Neural cell (in vitro differentiated cells): ENCODE measurements around the gene TSPAN18. TPM values are rescaled to one million over a fixed set of nuclear protein-coding genes. Genes with fewer than 3 reads are reported as not detected.

Experiments
- H2AFZ ChIP-seq: fragments of 200-600, 300-800 bp; sonication (generic), shearing (Covaris generic); 2 replicates; pipeline ENCODE4 v1.6.0; 2014; ENCODE audit warnings: low read depth, mild to moderate bottlenecking, antibody characterized with exemption, low read length, moderate library complexity
- H3F3A ChIP-seq: fragments of 200-600 bp; shearing (Covaris generic); 2 replicates; pipeline ENCODE4 v1.6.1; 2016; ENCODE audit warnings: mild to moderate bottlenecking, moderate library complexity, mixed read lengths, antibody characterized with exemption, low read length; ENCODE audit not compliant: insufficient read depth, poor library complexity, severe bottlenecking
- H3K27ac ChIP-seq: fragments of 200-600, 300-800 bp; sonication (generic), shearing (Covaris generic); 2 replicates; pipeline ENCODE4 v1.5.1; 2014; ENCODE audit warnings: mild to moderate bottlenecking, low read length, moderate library complexity
- H3K27me3 ChIP-seq: fragments of 300-800, 200-600 bp; sonication (generic), shearing (Covaris generic); 2 replicates; pipeline ENCODE4 v1.6.0; 2014; ENCODE audit warnings: mild to moderate bottlenecking, low read depth, low read length, moderate library complexity; ENCODE audit not compliant: insufficient read depth
- H3K36me3 ChIP-seq: fragments of 300-800, 200-600 bp; sonication (generic), shearing (Covaris generic); 2 replicates; pipeline ENCODE4 v1.5.1; 2014; ENCODE audit warnings: mild to moderate bottlenecking, antibody characterized with exemption, low read length, moderate library complexity; ENCODE audit not compliant: insufficient read depth
- H3K4me2 ChIP-seq: fragments of 300-800, 200-600 bp; sonication (generic), shearing (Covaris generic); 2 replicates; pipeline ENCODE4 v1.6.0; 2014; ENCODE audit warnings: mild to moderate bottlenecking, low read length
- H3K4me3 ChIP-seq: fragments of 300-800, 200-600 bp; sonication (generic), shearing (Covaris generic); 2 replicates; pipeline ENCODE4 v1.5.1; 2014; ENCODE audit warnings: mild to moderate bottlenecking, low read length, moderate library complexity
- H3K79me2 ChIP-seq: fragments of 200-600 bp; shearing (Covaris generic); replicated peaks from 2 replicates; pipeline ENCODE4 v1.6.0; 2014; ENCODE audit warnings: mild to moderate bottlenecking, low read length, moderate library complexity; ENCODE audit not compliant: insufficient read depth
- H3K9ac ChIP-seq: fragments of 300-800, 200-600 bp; sonication (generic), shearing (Covaris generic); 2 replicates; pipeline ENCODE4 v1.6.1; 2016; ENCODE audit warnings: mild to moderate bottlenecking, low read length, mixed read lengths
- H3K9me2 ChIP-seq: fragments of 200-600 bp; shearing (Covaris generic); 2 replicates; pipeline ENCODE4 v1.6.1; 2016; ENCODE audit warnings: mild to moderate bottlenecking, low read length, mixed read lengths; ENCODE audit not compliant: insufficient read depth
- H3K9me3 ChIP-seq: fragments of 200-600, 300-800 bp; sonication (generic), shearing (Covaris generic); 2 replicates; pipeline ENCODE4 v1.6.1; 2016; ENCODE audit warnings: mild to moderate bottlenecking, mixed run types, low read length, moderate library complexity, mixed read lengths
- H4K20me1 ChIP-seq: fragments of 200-600 bp; shearing (Covaris generic); 2 replicates; pipeline ENCODE4 v1.6.1; 2016; ENCODE audit warnings: mild to moderate bottlenecking, mixed run types; ENCODE audit not compliant: insufficient read depth
- CTCF ChIP-seq: fragments of 450-650 bp; IDR thresholded peaks from 2 replicates; pipeline ENCODE4 v1.5.1; 2014; ENCODE audit warnings: antibody characterized with exemption, mild to moderate bottlenecking, moderate library complexity; ENCODE audit not compliant: poor library complexity, severe bottlenecking
- EP300 ChIP-seq: fragments of 450-650 bp; conservative IDR thresholded peaks from 2 replicates; pipeline ENCODE4 v1.6.1; 2014; ENCODE audit warnings: antibody characterized with exemption, mild to moderate bottlenecking, moderate library complexity; ENCODE audit not compliant: poor library complexity, severe bottlenecking
- EZH2 ChIP-seq: fragments of 200-600, 300-800 bp; shearing (Covaris generic), sonication (generic); IDR thresholded peaks from 2 replicates; pipeline ENCODE4 v1.6.1; 2014; ENCODE audit warnings: antibody characterized with exemption, low read length, borderline replicate concordance, mild to moderate bottlenecking; ENCODE audit not compliant: insufficient read depth, poor library complexity, severe bottlenecking
- MXI1 ChIP-seq: fragments of 450-650 bp; conservative IDR thresholded peaks from 2 replicates; pipeline ENCODE4 v1.6.1; 2014; ENCODE audit warnings: antibody characterized with exemption, mild to moderate bottlenecking; ENCODE audit not compliant: poor library complexity, severe bottlenecking
- POLR2AphosphoS5 ChIP-seq: IDR thresholded peaks from 2 replicates; pipeline ENCODE4 v1.6.1; 2012
- RAD21 ChIP-seq: fragments of 450-650 bp; conservative IDR thresholded peaks from 2 replicates; pipeline ENCODE4 v1.6.1; 2014; ENCODE audit warnings: antibody characterized with exemption, mild to moderate bottlenecking, moderate library complexity
- REST ChIP-seq: IDR thresholded peaks from 2 replicates; pipeline ENCODE4 v1.6.1; 2012; ENCODE audit warnings: borderline replicate concordance
- SMC3 ChIP-seq: fragments of 450-650 bp; conservative IDR thresholded peaks from 2 replicates; pipeline ENCODE4 v1.6.1; 2014; ENCODE audit warnings: antibody characterized with exemption, mild to moderate bottlenecking, moderate library complexity; ENCODE audit not compliant: poor library complexity
- TAF1 ChIP-seq: IDR thresholded peaks from 2 replicates; pipeline ENCODE4 v1.6.1; 2012; ENCODE audit warnings: low read depth
- polyA plus RNA-seq: library from polyadenylated mRNA; depleted of rRNA; stranded (reverse); fragments of >200 nt; gene quantifications from 2 replicates; pipeline ENCODE4 v1.2.3, GENCODE V29; 2014

TSPAN18 gene
- polyA plus RNA-seq, 1 donor from 2014 or later = 8.4 TPM

GRCh38 chr11:44899959-44900358 lies 173.2 kb downstream of the TSPAN18 start:
- no peaks in the 10 kb centered on the region for H3K79me2 ChIP-seq
- H3K36me3 ChIP-seq = no peaks in the 10 kb centered on the region
- H4K20me1 ChIP-seq = no peaks in the 10 kb centered on the region
- H3K27me3 ChIP-seq = no peaks in the 10 kb centered on the region
- H3K9me2 ChIP-seq = no peaks in the 10 kb centered on the region
- H3F3A ChIP-seq = no peaks in the 10 kb centered on the region
- H3K27ac ChIP-seq = no peak overlapping the region
- no peak overlapping the region for H3K4me2 ChIP-seq
- no peak overlapping the region for H2AFZ ChIP-seq
- H3K9me3 ChIP-seq = no peaks in the 10 kb centered on the region
- no peak overlapping the region for H3K9ac ChIP-seq
- TF ChIP-seq REST (no peak), EZH2 (no peak), POLR2AphosphoS5 (no peak)
- H3K4me3 ChIP-seq = no peak overlapping the region

- no peak overlapping the region for H3K4me3 ChIP-seq
- H3K9me3 ChIP-seq = no peaks in the 10 kb centered on the region
- H3K27ac ChIP-seq = no peak overlapping the region
- H3K27me3 ChIP-seq = no peaks in the 10 kb centered on the region
- H3F3A ChIP-seq = no peaks in the 10 kb centered on the region
- H4K20me1 ChIP-seq = no peaks in the 10 kb centered on the region
- TF ChIP-seq EZH2 (no peak), EP300 (no peak), MXI1 (no peak)
- H3K4me2 ChIP-seq = no peak overlapping the region
- H3K9me2 ChIP-seq = no peaks in the 10 kb centered on the region
- H3K79me2 ChIP-seq = no peaks in the 10 kb centered on the region
- no peaks in the 10 kb centered on the region for H3K36me3 ChIP-seq
- H3K9ac ChIP-seq = no peak overlapping the region
- no peak overlapping the region for H2AFZ ChIP-seq
These were observed 174.4 kb downstream of the TSPAN18 start for GRCh38 chr11:44901120-44901633.

- Histone ChIP-seq H2AFZ (no peak overlapping the region), H3K27ac (no peak overlapping the region), H3K9me3 (no peaks in the 10 kb centered on the region), H3K4me2 (no peak overlapping the region), H3K4me3 (no peak overlapping the region), H3K9ac (no peak overlapping the region), H4K20me1 (no peaks in the 10 kb centered on the region), H3K79me2 (no peaks in the 10 kb centered on the region), H3K36me3 (no peaks in the 10 kb centered on the region), H3K9me2 (no peaks in the 10 kb centered on the region), H3F3A (no peaks in the 10 kb centered on the region), H3K27me3 (no peaks in the 10 kb centered on the region)
- TF ChIP-seq RAD21 = no peak
- no peak for TF ChIP-seq CTCF
- TF ChIP-seq MXI1 = no peak
- TF ChIP-seq TAF1 = no peak
- TF ChIP-seq SMC3 = no peak
- no peak for TF ChIP-seq EP300
- no peak for TF ChIP-seq REST
- no peak for TF ChIP-seq POLR2AphosphoS5
- TF ChIP-seq EZH2 = no peak
These were observed 175.0 kb downstream of the TSPAN18 start for GRCh38 chr11:44901786-44902185.
